ENCODE measurements around the gene IFT88. TPM values are rescaled to one million over a fixed set of nuclear protein-coding genes. Genes with fewer than 3 reads are reported as not detected.
A peak's percentile ranks its signal among the peaks of the same experiment; 100 is the strongest.

Gene IFT88
- total and polyA plus RNA-seq, 2 donors (not counting 1 experiment from before 2014, with no cell fraction given), result 9.3 to 17.5 TPM

- Histone ChIP-seq H3K4me3 (replicated peaks in 1 of 4; ENCODE audit: control extremely low read depth in 1 of 4, insufficient read depth in 1 of 4, low read depth in 3 of 4, low read length in 4 of 4) (peak overlapping the region; percentile 64 to 91 (median 80)), H3K36me3 (ENCODE audit: control insufficient read depth, insufficient read depth, low read length) (no peaks in the 10 kb centered on the region), H3K4me1 (ENCODE audit: control insufficient read depth, extremely low read depth, insufficient read depth, low read length) (no peaks in the 10 kb centered on the region), H3K79me2 (ENCODE audit: control insufficient read depth, insufficient read depth, low read length) (peaks cover 5% of the 10 kb centered on the region), H3K27ac (ENCODE audit: insufficient read depth, low read length) (peak overlapping the region; percentile 80), H3K27me3 (ENCODE audit: control insufficient read depth, insufficient read depth, low read length) (no peaks in the 10 kb centered on the region), H4K20me1 (ENCODE audit: control insufficient read depth, extremely low read depth, insufficient read depth, low read length) (no peaks in the 10 kb centered on the region), H3K9ac (ENCODE audit: insufficient read depth, low read length) (no peak overlapping the region), H3K4me2 (ENCODE audit: extremely low read depth, insufficient read depth, low read length) (peak overlapping the region; percentile 99), H2AFZ (ENCODE audit: low read length) (peak overlapping the region; percentile 98), H3K9me3 (ENCODE audit: control insufficient read depth, insufficient read depth, low read depth, low read length) (no peaks in the 10 kb centered on the region)
- peak; percentile 18 to 23 for DNase-seq (ENCODE audit: low read depth in 2 of 2)
- TF ChIP-seq EZH2 (IDR thresholded peaks at IDR 0.05; ENCODE audit: low read length, missing control alignments), result no peak
- TF ChIP-seq, protein P1, sequence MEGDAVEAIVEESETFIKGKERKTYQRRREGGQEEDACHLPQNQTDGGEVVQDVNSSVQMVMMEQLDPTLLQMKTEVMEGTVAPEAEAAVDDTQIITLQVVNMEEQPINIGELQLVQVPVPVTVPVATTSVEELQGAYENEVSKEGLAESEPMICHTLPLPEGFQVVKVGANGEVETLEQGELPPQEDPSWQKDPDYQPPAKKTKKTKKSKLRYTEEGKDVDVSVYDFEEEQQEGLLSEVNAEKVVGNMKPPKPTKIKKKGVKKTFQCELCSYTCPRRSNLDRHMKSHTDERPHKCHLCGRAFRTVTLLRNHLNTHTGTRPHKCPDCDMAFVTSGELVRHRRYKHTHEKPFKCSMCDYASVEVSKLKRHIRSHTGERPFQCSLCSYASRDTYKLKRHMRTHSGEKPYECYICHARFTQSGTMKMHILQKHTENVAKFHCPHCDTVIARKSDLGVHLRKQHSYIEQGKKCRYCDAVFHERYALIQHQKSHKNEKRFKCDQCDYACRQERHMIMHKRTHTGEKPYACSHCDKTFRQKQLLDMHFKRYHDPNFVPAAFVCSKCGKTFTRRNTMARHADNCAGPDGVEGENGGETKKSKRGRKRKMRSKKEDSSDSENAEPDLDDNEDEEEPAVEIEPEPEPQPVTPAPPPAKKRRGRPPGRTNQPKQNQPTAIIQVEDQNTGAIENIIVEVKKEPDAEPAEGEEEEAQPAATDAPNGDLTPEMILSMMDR (conservative IDR thresholded peaks at IDR 0.05 in 1 of 2, IDR thresholded peaks at IDR 0.05 in 1 of 2; ENCODE audit: low read depth in 1 of 2, low read length in 2 of 2), result no peak
Measured at GRCh38 chr13:20526664-20527063, 40.3 kb upstream of the IFT88 start.

DNA sequence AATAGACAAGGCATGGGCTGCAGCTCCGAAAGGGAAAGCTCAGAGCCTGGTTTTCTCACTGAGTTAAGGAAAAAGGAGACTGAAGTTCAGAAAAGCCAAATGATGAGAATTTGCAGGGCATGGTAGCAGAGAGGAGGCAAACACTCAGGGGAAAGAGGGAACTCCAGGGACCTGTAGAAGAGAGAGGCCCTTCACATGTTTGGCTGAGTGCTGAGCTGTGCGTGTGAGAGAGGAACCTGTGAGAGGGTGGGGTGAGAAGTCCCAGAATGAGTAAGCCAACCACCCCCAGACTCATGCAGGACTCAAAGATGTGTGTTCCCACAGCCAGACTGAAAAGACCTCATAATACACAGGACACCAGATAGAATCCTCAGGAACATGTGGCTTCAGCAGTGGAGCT is 38.5 kb upstream of the IFT88 start:
- TF ChIP-seq EZH2 (IDR thresholded peaks at IDR 0.05; ENCODE audit: low read length, missing control alignments), result no peak
- TF ChIP-seq, protein P1 (conservative IDR thresholded peaks at IDR 0.05 in 1 of 2, IDR thresholded peaks at IDR 0.05 in 1 of 2; ENCODE audit: low read depth in 1 of 2, low read length in 2 of 2), result no peak
- Histone ChIP-seq H3K9ac (ENCODE audit: insufficient read depth, low read length) (no peak overlapping the region), H3K79me2 (ENCODE audit: control insufficient read depth, insufficient read depth, low read length) (peaks cover 5% of the 10 kb centered on the region), H3K36me3 (ENCODE audit: control insufficient read depth, insufficient read depth, low read length) (no peaks in the 10 kb centered on the region), H2AFZ (ENCODE audit: low read length) (no peak overlapping the region), H3K27ac (ENCODE audit: insufficient read depth, low read length) (no peak overlapping the region), H4K20me1 (ENCODE audit: control insufficient read depth, extremely low read depth, insufficient read depth, low read length) (no peaks in the 10 kb centered on the region), H3K9me3 (ENCODE audit: control insufficient read depth, insufficient read depth, low read depth, low read length) (no peaks in the 10 kb centered on the region), H3K4me1 (ENCODE audit: control insufficient read depth, extremely low read depth, insufficient read depth, low read length) (no peaks in the 10 kb centered on the region), H3K4me2 (ENCODE audit: extremely low read depth, insufficient read depth, low read length) (no peak overlapping the region), H3K4me3 (replicated peaks in 1 of 4; ENCODE audit: control extremely low read depth in 1 of 4, insufficient read depth in 1 of 4, low read depth in 3 of 4, low read length in 4 of 4) (no peak overlapping the region), H3K27me3 (ENCODE audit: control insufficient read depth, insufficient read depth, low read length) (no peaks in the 10 kb centered on the region)
- DNase-seq (ENCODE audit: low read depth in 2 of 2), result no peak

GRCh38 chr13:20534038-20534608 is 32.8 kb upstream of the IFT88 start:
- Histone ChIP-seq H3K36me3 (ENCODE audit: control insufficient read depth, insufficient read depth, low read length) (no peaks in the 10 kb centered on the region), H3K9me3 (ENCODE audit: control insufficient read depth, insufficient read depth, low read depth, low read length) (no peaks in the 10 kb centered on the region), H3K4me1 (ENCODE audit: control insufficient read depth, extremely low read depth, insufficient read depth, low read length) (no peaks in the 10 kb centered on the region), H3K27ac (ENCODE audit: insufficient read depth, low read length) (no peak overlapping the region), H2AFZ (ENCODE audit: low read length) (no peak overlapping the region), H3K9ac (ENCODE audit: insufficient read depth, low read length) (no peak overlapping the region), H3K4me3 (replicated peaks in 1 of 4; ENCODE audit: control extremely low read depth in 1 of 4, insufficient read depth in 1 of 4, low read depth in 3 of 4, low read length in 4 of 4) (no peak overlapping the region), H3K27me3 (ENCODE audit: control insufficient read depth, insufficient read depth, low read length) (no peaks in the 10 kb centered on the region), H3K4me2 (ENCODE audit: extremely low read depth, insufficient read depth, low read length) (no peak overlapping the region), H4K20me1 (ENCODE audit: control insufficient read depth, extremely low read depth, insufficient read depth, low read length) (no peaks in the 10 kb centered on the region), H3K79me2 (ENCODE audit: control insufficient read depth, insufficient read depth, low read length) (no peaks in the 10 kb centered on the region)
- TF ChIP-seq, protein P1 (conservative IDR thresholded peaks at IDR 0.05 in 1 of 2, IDR thresholded peaks at IDR 0.05 in 1 of 2; ENCODE audit: low read depth in 1 of 2, low read length in 2 of 2), result no peak
- no peak for TF ChIP-seq EZH2 (IDR thresholded peaks at IDR 0.05; ENCODE audit: low read length, missing control alignments)
- no peak for DNase-seq (ENCODE audit: low read depth in 2 of 2)

Measured in fibroblast of lung (primary cell).